Measurements from ENCODE around the gene NOL11.

DNA sequence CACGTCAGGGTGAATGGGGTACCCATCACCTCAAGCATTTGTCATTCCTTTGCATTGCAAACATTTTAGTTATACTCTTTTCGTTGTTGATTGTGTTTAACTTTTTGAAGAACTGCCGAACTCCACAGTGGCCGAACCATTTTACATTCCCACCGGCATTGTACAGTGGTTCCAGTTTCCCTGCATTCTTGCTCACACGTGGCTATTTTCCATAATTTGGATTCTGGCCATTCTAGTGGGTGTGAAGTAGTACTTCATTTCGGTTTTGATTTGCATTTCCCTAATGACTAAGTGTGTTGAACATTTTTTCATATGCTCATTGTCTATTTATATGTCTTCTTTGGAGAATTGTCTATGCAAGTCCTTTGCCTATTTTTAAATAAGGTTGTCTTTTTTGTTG is 13.0 kb downstream of the NOL11 start:
- TF ChIP-seq, protein P1, sequence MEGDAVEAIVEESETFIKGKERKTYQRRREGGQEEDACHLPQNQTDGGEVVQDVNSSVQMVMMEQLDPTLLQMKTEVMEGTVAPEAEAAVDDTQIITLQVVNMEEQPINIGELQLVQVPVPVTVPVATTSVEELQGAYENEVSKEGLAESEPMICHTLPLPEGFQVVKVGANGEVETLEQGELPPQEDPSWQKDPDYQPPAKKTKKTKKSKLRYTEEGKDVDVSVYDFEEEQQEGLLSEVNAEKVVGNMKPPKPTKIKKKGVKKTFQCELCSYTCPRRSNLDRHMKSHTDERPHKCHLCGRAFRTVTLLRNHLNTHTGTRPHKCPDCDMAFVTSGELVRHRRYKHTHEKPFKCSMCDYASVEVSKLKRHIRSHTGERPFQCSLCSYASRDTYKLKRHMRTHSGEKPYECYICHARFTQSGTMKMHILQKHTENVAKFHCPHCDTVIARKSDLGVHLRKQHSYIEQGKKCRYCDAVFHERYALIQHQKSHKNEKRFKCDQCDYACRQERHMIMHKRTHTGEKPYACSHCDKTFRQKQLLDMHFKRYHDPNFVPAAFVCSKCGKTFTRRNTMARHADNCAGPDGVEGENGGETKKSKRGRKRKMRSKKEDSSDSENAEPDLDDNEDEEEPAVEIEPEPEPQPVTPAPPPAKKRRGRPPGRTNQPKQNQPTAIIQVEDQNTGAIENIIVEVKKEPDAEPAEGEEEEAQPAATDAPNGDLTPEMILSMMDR (IDR thresholded peaks at IDR 0.05) = no peak
- TF ChIP-seq EP300 (IDR thresholded peaks at IDR 0.05) (no peak), POLR2A (IDR thresholded peaks at IDR 0.05) (no peak), POLR2AphosphoS5 (IDR thresholded peaks at IDR 0.05) (no peak)
